IMR-90 (cell line): Measurements from ENCODE around the gene FOXK2. TPM values are rescaled to one million over a fixed set of nuclear protein-coding genes. Genes with fewer than 3 reads are reported as not detected.

Source experiments
- ATAC-seq: fragments of 200-7000 bp; cut with Tn5 transposase; 2 replicates; pipeline ENCODE4 v1.9.1; 2020; ENCODE audit warnings: low read depth, mild to moderate bottlenecking, moderate library complexity
- BruUV-seq: library from RNA; stranded (reverse); fragments of 400-500 nt; replicated peaks from 2 replicates; lab custom pipeline; 2021; lab: Mats Ljungman, UMichigan
- CTCF ChIA-PET: fragments of 300-600 bp; formaldehyde crosslinking; extraction: SDS; loops from one replicate; lab custom pipeline; 2021; ENCODE audit warnings: antibody characterized with exemption; lab: Yijun Ruan, JAX
- POLR2A ChIA-PET: fragments of 300-600 bp; sonication (Branson Sonifier 250); formaldehyde crosslinking; loops from one replicate; lab custom pipeline; 2022; ENCODE audit warnings: antibody characterized with exemption; ENCODE audit not compliant: unreplicated experiment; lab: Charles Lee
- DNase-seq: peaks from one replicate; pipeline ENCODE4 v3.0.0; 2013
- H2AFZ ChIP-seq: replicated peaks from 2 replicates; pipeline ENCODE3; 2013; ENCODE audit warnings: low read length, mild to moderate bottlenecking; ENCODE audit not compliant: poor library complexity
- H2AK5ac ChIP-seq: 2 replicates; pipeline ENCODE4 v1.6.1; 2013; ENCODE audit warnings: low read depth, low read length, inconsistent platforms
- H2AK9ac ChIP-seq: replicated peaks from 2 replicates; pipeline ENCODE3; 2013; ENCODE audit warnings: mild to moderate bottlenecking, low read depth, low read length, moderate library complexity; ENCODE audit not compliant: poor library complexity
- H2BK120ac ChIP-seq: 2 replicates; pipeline ENCODE4 v1.6.1; 2013; ENCODE audit warnings: low read depth, low read length, inconsistent platforms
- H2BK15ac ChIP-seq: 3 replicates; pipeline ENCODE4 v1.6.1; 2013; ENCODE audit warnings: low read depth, low read length, inconsistent platforms
- H2BK20ac ChIP-seq: 2 replicates; pipeline ENCODE4 v1.6.1; 2013; ENCODE audit warnings: low read depth, mild to moderate bottlenecking, inconsistent platforms, low read length, moderate library complexity
- H2BK5ac ChIP-seq: 2 replicates; pipeline ENCODE4 v1.6.1; 2013; ENCODE audit warnings: mild to moderate bottlenecking, low read depth, low read length, inconsistent platforms; ENCODE audit not compliant: poor library complexity, severe bottlenecking
- H3K14ac ChIP-seq: replicated peaks from 2 replicates; pipeline ENCODE4 v1.6.1; 2013; ENCODE audit warnings: low read depth, low read length, inconsistent platforms
- H3K18ac ChIP-seq: 2 replicates; pipeline ENCODE4 v1.6.1; 2013; ENCODE audit warnings: low read depth, low read length, control low read depth
- H3K23ac ChIP-seq: 2 replicates; pipeline ENCODE4 v1.6.1; 2013; ENCODE audit warnings: low read depth, low read length, inconsistent platforms
- H3K27ac ChIP-seq: 2 replicates; pipeline ENCODE4 v1.5.1; 2013; ENCODE audit warnings: mild to moderate bottlenecking, control low read depth, low read length; ENCODE audit not compliant: insufficient read depth
- H3K27me3 ChIP-seq: 2 replicates; pipeline ENCODE4 v1.6.1; 2013; ENCODE audit warnings: low read length; ENCODE audit not compliant: control insufficient read depth, insufficient read depth
- H3K36me3 ChIP-seq: 2 replicates; pipeline ENCODE4 v1.6.1; 2013; ENCODE audit warnings: low read length, mixed read lengths; ENCODE audit not compliant: control insufficient read depth, insufficient read depth
- H3K4ac ChIP-seq: 2 replicates; pipeline ENCODE4 v1.6.1; 2013; ENCODE audit warnings: low read depth, low read length, inconsistent platforms
- H3K4me1 ChIP-seq: 2 replicates; pipeline ENCODE4 v1.6.1; 2013; ENCODE audit warnings: low read length, mixed read lengths; ENCODE audit not compliant: control insufficient read depth, insufficient read depth
- H3K4me2 ChIP-seq: 2 replicates; pipeline ENCODE4 v1.6.1; 2013; ENCODE audit warnings: low read depth, mild to moderate bottlenecking, control low read depth, low read length, moderate library complexity
- H3K4me3 ChIP-seq: 2 replicates; pipeline ENCODE4 v1.5.1; 2013; ENCODE audit warnings: low read depth, mild to moderate bottlenecking, control low read depth, low read length, moderate library complexity; ENCODE audit not compliant: insufficient read depth
- H3K56ac ChIP-seq: 2 replicates; pipeline ENCODE4 v1.6.1; 2013; ENCODE audit warnings: low read length, inconsistent platforms; ENCODE audit not compliant: insufficient read depth; ENCODE audit errors: extremely low read depth
- H3K79me1 ChIP-seq, 2 experiments: 2 replicates each; pipeline ENCODE4 v1.6.1; 2013; ENCODE audit warnings: low read length in 2 of 2, inconsistent platforms in 1 of 2, low read depth in 1 of 2
- H3K9ac ChIP-seq: 2 replicates; pipeline ENCODE4 v1.6.1; 2013; ENCODE audit warnings: low read depth, low read length, control low read depth
- H3K9me1 ChIP-seq: 2 replicates; pipeline ENCODE4 v1.6.1; 2013; ENCODE audit warnings: low read length, inconsistent platforms; ENCODE audit not compliant: insufficient read depth
- H3K9me3 ChIP-seq: 2 replicates; pipeline ENCODE4 v1.6.1; 2013; ENCODE audit warnings: low read length; ENCODE audit not compliant: control insufficient read depth, insufficient read depth
- H4K20me1 ChIP-seq: 2 replicates; pipeline ENCODE4 v1.6.1; 2013; ENCODE audit warnings: low read length, inconsistent platforms; ENCODE audit not compliant: insufficient read depth
- H4K5ac ChIP-seq: 2 replicates; pipeline ENCODE4 v1.6.1; 2013; ENCODE audit warnings: mild to moderate bottlenecking, low read depth, low read length, control low read depth
- H4K8ac ChIP-seq, 2 experiments: 2 replicates each; pipeline ENCODE4 v1.6.1; 2013; ENCODE audit warnings: low read depth in 2 of 2, low read length in 2 of 2, control low read depth in 1 of 2, inconsistent platforms in 1 of 2
- H4K91ac ChIP-seq: 2 replicates; pipeline ENCODE4 v1.6.1; 2013; ENCODE audit warnings: low read depth, low read length, inconsistent platforms; ENCODE audit not compliant: insufficient read depth
- BHLHE40 ChIP-seq: fragments of 150-350 bp; IDR thresholded peaks from 2 replicates; pipeline ENCODE4 v1.6.1; 2016; ENCODE audit warnings: mild to moderate bottlenecking, low read depth, low read length
- CEBPB ChIP-seq: IDR thresholded peaks from 2 replicates; pipeline ENCODE4 v1.6.1; 2012; ENCODE audit warnings: low read depth, low read length, improper control_type of control experiment
- FOS ChIP-seq: fragments of 150-350 bp; IDR thresholded peaks from 2 replicates; pipeline ENCODE4 v1.6.1; 2016; ENCODE audit warnings: low read depth, low read length
- MAZ ChIP-seq: IDR thresholded peaks from 2 replicates; pipeline ENCODE4 v1.6.1; 2012; ENCODE audit warnings: low read depth, mild to moderate bottlenecking, low read length, improper control_type of control experiment, moderate library complexity, borderline replicate concordance
- MXI1 ChIP-seq: IDR thresholded peaks from 2 replicates; pipeline ENCODE4 v1.6.1; 2012; ENCODE audit warnings: low read depth, mild to moderate bottlenecking, low read length, moderate library complexity, borderline replicate concordance
- RAD21 ChIP-seq: IDR thresholded peaks from 2 replicates; pipeline ENCODE4 v1.6.1; 2012; ENCODE audit warnings: low read length, improper control_type of control experiment
- RCOR1 ChIP-seq: IDR thresholded peaks from 2 replicates; pipeline ENCODE4 v1.6.1; 2012; ENCODE audit warnings: mild to moderate bottlenecking, low read length, improper control_type of control experiment; ENCODE audit not compliant: insufficient replicate concordance
- WGBS, 2 experiments: methylation state at CpG; one replicate each; pipeline versions ENCODE4 v1.1.5 to v1.1.7; 2013; ENCODE audit warnings: missing lambda C conversion rate in 2 of 2; ENCODE audit not compliant: insufficient read length in 1 of 2; ENCODE audit errors: extremely low coverage in 2 of 2; 5-methylcytosine and 5-hydroxymethylcytosine counted together
- dilution Hi-C: fragments of 300-500 bp; cut with HindIII; formaldehyde crosslinking; loops from one replicate; pipeline ENCODE4 v1.14.3; 2018; ENCODE audit warnings: low sequenced_read_pairs; ENCODE audit not compliant: unreplicated experiment
- in situ Hi-C: fragments of 300-500 bp; cut with MboI; formaldehyde crosslinking; loops from 3 replicates; pipeline ENCODE4 v1.14.3; 2019; ENCODE audit warnings: low sequenced_read_pairs, inconsistent platforms, mixed read lengths
- intact Hi-C: fragments of 100-400 bp; cut with micrococcal nuclease; formaldehyde crosslinking; loops from 2 replicates; pipeline ENCODE4 v1.10.0; 2022
- polyA plus RNA-seq, 3 experiments: library from polyadenylated mRNA; depleted of rRNA; stranded (reverse); fragments of >200 nt; gene quantifications; 2 replicates each; pipeline ENCODE4 v1.2.3, GENCODE V29; 2012; ENCODE audit warnings: low replicate concordance in 1 of 3
- total RNA-seq: library from RNA; depleted of rRNA; stranded (reverse); fragments of >200 nt; gene quantifications from 2 replicates; pipeline ENCODE4 v1.2.3, GENCODE V29; 2012
- TF ChIP-seq, protein P1 (sequence below): conservative IDR thresholded peaks from 2 replicates; pipeline ENCODE4 v1.5.1; 2012; ENCODE audit warnings: mild to moderate bottlenecking, low read depth, low read length, improper control_type of control experiment
- TF ChIP-seq, protein P2 (sequence below): fragments of 150-350 bp; IDR thresholded peaks from 2 replicates; pipeline ENCODE4 v1.6.1; 2017; ENCODE audit warnings: mild to moderate bottlenecking, antibody characterized with exemption, low read length, low read depth

FOXK2 gene
- total and polyA plus RNA-seq, 2 of the 4 experiments (the other 2 are of a cell fraction): 12.5 to 20.0 TPM

DNA sequence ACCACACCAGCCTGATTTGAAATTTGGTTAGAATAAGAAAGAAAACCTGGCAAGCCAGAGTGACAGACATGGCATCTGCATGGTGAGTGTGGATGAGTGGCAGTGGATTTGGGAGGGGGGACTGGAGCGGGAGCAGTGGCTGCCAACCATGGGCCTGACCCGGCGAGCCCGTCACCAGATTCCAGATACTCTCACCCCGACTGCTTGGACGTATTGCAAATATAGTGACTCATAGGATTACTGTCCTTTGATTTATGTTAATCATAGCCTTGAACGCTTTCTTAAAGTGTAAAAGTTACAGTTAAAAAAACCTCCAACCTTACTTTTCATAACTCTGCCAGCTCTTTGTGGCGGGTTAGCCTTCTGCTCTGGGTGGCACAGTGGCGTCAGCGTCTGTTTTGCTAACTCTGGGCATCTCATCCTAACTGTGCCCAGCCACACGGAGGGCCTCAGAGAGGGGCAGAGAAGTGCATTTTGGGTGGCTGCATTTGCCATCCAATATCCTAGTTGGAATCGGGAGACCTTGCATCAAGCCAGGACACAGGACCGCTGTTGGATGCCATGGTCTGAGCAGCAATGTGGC is 26.8 kb upstream of the FOXK2 start:
- Histone ChIP-seq H2AK5ac (peak overlapping the region; percentile 59), H3K56ac (no peak overlapping the region), H3K36me3 (peaks cover 9% of the 10 kb centered on the region), H3K9me3 (no peaks in the 10 kb centered on the region), H3K9me1 (peaks cover 8% of the 10 kb centered on the region), H2AK9ac (peak overlapping the region; percentile 62), H3K23ac (peak overlapping the region; percentile 69; the same call in 1 of the 2 replicates), H3K4ac (peak overlapping the region; percentile 54), H2AFZ (peak overlapping the region; percentile 34), H3K27ac (no peak overlapping the region), H3K4me1 (peaks cover 11% of the 10 kb centered on the region), H2BK20ac (no peak overlapping the region), H3K9ac (peak overlapping the region; percentile 26; the same call in 1 of the 2 replicates), H2BK120ac (no peak overlapping the region), H2BK15ac (no peak overlapping the region), H4K20me1 (peaks cover 12% of the 10 kb centered on the region; the same call in 1 of the 2 replicates), H4K5ac (no peak overlapping the region), H3K27me3 (no peaks in the 10 kb centered on the region), H3K4me3 (no peak overlapping the region), H3K79me1 (peaks cover 0 to 5% of the 10 kb centered on the region in 2 experiments; a peak in 1 of 4 replicates), H4K8ac (no peak overlapping the region), H3K14ac (peak overlapping the region; percentile 65), H2BK5ac (peak overlapping the region; percentile 43), H3K4me2 (peak overlapping the region; percentile 4), H4K91ac (peak overlapping the region; percentile 35; the same call in 1 of the 2 replicates), H3K18ac (no peak overlapping the region)
- TF ChIP-seq MAZ (peak; percentile 90), FOS (peak; percentile 86), RCOR1 (no peak), MXI1 (no peak), CEBPB (peak; percentile 79), RAD21 (no peak), BHLHE40 (0 out of 2 replicates have a peak, but pooled peaks have one; percentile 16)
- TF ChIP-seq, protein P1, sequence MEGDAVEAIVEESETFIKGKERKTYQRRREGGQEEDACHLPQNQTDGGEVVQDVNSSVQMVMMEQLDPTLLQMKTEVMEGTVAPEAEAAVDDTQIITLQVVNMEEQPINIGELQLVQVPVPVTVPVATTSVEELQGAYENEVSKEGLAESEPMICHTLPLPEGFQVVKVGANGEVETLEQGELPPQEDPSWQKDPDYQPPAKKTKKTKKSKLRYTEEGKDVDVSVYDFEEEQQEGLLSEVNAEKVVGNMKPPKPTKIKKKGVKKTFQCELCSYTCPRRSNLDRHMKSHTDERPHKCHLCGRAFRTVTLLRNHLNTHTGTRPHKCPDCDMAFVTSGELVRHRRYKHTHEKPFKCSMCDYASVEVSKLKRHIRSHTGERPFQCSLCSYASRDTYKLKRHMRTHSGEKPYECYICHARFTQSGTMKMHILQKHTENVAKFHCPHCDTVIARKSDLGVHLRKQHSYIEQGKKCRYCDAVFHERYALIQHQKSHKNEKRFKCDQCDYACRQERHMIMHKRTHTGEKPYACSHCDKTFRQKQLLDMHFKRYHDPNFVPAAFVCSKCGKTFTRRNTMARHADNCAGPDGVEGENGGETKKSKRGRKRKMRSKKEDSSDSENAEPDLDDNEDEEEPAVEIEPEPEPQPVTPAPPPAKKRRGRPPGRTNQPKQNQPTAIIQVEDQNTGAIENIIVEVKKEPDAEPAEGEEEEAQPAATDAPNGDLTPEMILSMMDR: no peak
- TF ChIP-seq, protein P2, sequence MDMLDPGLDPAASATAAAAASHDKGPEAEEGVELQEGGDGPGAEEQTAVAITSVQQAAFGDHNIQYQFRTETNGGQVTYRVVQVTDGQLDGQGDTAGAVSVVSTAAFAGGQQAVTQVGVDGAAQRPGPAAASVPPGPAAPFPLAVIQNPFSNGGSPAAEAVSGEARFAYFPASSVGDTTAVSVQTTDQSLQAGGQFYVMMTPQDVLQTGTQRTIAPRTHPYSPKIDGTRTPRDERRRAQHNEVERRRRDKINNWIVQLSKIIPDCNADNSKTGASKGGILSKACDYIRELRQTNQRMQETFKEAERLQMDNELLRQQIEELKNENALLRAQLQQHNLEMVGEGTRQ: peak; percentile 1; the same call in 1 of the 2 replicates
- intact Hi-C loops: loop anchor here (5.0 kb wide), 1 partner anchor 60 kb away; no protein-coding TSS in a partner anchor
- in situ Hi-C loops: no loop called here
- ATAC-seq (peak; percentile 4; the same call in 1 of the 2 replicates), DNase-seq (peak; percentile 76)
- ChIA-PET CTCF (interaction anchor here (0.7 kb wide), 1 partner anchor 238 kb away, joined by 3 read pairs; no protein-coding TSS in a partner anchor), POLR2A (no interaction called here)
- 100% methylated on average over 2 of the region's 13 CpGs; no CpG with 5 or more reads in 1 of the 2 experiments for WGBS, 2 experiments
- dilution Hi-C loops: no loop called here
- no TSS peak for BruUV-seq
